Measurements from ENCODE around the gene ANKS1A.

The ANKS1A gene

DNA sequence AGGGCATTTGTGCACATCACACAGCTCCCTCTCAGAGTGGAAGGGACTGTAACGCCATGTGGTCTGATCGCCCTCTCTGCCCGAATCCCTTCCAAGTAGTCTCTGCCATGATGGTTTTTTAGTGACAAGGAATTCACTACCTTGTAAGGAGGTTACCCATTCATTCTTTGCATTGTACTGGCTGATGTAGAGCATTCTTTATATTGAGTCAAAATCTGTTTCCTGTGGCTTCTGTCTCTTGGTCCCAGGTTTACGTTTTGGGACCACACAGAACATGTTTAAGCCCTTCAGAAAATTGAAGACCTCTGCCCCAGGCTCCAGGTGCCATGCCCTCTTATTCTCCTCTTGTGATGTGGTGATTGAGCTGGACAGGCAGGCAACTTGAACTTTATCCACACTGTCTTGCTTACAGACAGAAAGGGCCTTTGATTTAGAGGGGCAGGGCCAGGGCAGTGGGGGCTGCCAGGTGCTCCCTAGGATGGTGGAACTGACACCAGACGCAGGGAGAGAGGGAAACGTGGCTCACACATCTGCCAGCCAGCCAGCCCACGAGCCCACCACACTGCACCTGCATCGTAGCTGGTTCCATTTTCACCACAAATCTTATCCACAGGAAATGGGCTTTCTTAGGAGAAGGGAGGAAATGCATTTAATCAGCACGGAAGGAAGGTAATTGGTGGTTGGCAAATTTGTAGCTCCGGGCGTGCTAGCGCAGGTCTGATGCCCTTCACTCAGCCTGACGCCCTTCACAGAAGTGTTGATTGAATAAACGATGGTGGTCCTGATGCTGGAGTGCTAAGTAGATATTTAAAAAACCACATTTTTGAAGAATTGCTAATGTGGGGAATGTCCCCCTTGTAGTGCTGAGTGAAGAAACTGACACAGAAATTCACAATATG lies 173.9 kb downstream of the ANKS1A start:
- TF ChIP-seq CEBPB (IDR thresholded peaks at IDR 0.05) (no peak), TEAD4 (IDR thresholded peaks at IDR 0.05) (no peak), EP300 (IDR thresholded peaks at IDR 0.05; ENCODE audit: borderline replicate concordance) (no peak), TCF12 (IDR thresholded peaks at IDR 0.05; ENCODE audit: low read depth) (no peak), ZBTB7A (IDR thresholded peaks at IDR 0.05; ENCODE audit: low read depth) (no peak), FOXM1 (IDR thresholded peaks at IDR 0.05; ENCODE audit: borderline replicate concordance, low read depth) (no peak), NFIC (IDR thresholded peaks at IDR 0.05) (no peak), EGR1 (IDR thresholded peaks at IDR 0.05) (no peak), YY1 (IDR thresholded peaks at IDR 0.05; ENCODE audit: low read depth) (no peak), RAD21 (IDR thresholded peaks at IDR 0.05; ENCODE audit: low read depth) (no peak), CREB1 (IDR thresholded peaks at IDR 0.05; ENCODE audit: low read depth) (no peak), TAF1 (IDR thresholded peaks at IDR 0.05; ENCODE audit: low read depth) (no peak)
- TF ChIP-seq, protein P1, sequence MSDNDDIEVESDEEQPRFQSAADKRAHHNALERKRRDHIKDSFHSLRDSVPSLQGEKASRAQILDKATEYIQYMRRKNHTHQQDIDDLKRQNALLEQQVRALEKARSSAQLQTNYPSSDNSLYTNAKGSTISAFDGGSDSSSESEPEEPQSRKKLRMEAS (IDR thresholded peaks at IDR 0.05), result no peak
- TF ChIP-seq, protein P2, sequence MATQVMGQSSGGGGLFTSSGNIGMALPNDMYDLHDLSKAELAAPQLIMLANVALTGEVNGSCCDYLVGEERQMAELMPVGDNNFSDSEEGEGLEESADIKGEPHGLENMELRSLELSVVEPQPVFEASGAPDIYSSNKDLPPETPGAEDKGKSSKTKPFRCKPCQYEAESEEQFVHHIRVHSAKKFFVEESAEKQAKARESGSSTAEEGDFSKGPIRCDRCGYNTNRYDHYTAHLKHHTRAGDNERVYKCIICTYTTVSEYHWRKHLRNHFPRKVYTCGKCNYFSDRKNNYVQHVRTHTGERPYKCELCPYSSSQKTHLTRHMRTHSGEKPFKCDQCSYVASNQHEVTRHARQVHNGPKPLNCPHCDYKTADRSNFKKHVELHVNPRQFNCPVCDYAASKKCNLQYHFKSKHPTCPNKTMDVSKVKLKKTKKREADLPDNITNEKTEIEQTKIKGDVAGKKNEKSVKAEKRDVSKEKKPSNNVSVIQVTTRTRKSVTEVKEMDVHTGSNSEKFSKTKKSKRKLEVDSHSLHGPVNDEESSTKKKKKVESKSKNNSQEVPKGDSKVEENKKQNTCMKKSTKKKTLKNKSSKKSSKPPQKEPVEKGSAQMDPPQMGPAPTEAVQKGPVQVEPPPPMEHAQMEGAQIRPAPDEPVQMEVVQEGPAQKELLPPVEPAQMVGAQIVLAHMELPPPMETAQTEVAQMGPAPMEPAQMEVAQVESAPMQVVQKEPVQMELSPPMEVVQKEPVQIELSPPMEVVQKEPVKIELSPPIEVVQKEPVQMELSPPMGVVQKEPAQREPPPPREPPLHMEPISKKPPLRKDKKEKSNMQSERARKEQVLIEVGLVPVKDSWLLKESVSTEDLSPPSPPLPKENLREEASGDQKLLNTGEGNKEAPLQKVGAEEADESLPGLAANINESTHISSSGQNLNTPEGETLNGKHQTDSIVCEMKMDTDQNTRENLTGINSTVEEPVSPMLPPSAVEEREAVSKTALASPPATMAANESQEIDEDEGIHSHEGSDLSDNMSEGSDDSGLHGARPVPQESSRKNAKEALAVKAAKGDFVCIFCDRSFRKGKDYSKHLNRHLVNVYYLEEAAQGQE (IDR thresholded peaks at IDR 0.05; ENCODE audit: low read depth), result no peak
- TF ChIP-seq, protein P3, sequence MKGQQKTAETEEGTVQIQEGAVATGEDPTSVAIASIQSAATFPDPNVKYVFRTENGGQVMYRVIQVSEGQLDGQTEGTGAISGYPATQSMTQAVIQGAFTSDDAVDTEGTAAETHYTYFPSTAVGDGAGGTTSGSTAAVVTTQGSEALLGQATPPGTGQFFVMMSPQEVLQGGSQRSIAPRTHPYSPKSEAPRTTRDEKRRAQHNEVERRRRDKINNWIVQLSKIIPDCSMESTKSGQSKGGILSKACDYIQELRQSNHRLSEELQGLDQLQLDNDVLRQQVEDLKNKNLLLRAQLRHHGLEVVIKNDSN (IDR thresholded peaks at IDR 0.05), result no peak

DNA sequence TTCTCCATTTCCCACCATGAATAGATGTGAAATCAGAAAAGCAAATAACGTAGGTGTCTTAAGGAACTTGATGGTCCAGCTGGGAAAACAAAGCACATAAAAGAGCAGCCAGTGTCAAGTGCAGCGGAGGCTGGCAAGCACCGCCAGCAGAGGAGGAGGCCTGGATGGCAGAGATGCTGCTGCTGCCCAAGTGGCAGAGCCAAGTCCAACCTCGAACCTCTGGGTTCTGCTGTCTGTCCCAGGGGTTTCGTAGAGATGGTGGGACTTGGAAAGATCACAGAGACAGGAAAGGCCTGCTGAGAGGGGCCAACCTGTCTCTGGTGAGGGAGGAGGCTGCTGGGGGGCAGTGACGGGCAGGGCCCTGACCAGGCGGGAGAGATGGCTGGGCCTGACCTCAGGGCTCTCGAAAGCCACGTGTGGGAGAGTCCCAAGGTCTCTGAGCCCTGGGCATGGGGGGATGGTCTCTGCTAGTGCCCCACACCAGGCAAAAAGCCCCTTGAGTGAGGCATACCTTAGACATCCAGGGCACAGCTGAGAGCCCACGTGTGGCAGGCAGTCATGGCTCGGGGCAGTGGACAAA lies 174.7 kb downstream of the ANKS1A start:
- no peak for TF ChIP-seq CEBPB (IDR thresholded peaks at IDR 0.05)
- no peak for TF ChIP-seq TAF1 (IDR thresholded peaks at IDR 0.05; ENCODE audit: low read depth)
- TF ChIP-seq YY1 (IDR thresholded peaks at IDR 0.05; ENCODE audit: low read depth), result no peak
- TF ChIP-seq EGR1 (IDR thresholded peaks at IDR 0.05), result no peak

DNA sequence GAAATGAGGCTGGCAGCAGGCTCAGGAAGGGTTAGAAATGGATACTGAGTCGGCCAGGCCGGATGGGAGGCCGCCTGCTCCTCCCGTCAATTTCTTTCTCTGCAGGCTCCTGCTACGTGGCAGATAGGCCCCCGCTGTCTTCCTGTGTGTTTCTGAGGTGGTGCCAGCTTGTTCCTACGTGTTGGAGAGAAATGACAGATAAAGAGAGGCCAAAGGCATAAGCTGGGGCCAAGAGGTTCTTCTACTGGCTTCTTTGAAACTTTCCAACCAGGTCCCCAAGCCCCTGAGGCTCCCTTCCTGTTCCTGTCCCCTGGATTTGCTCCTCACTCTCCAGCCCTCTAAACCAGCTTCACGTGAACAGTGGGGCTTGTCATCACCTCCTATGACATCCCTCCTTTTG lies 175.2 kb downstream of the ANKS1A start:
- TF ChIP-seq EGR1 (IDR thresholded peaks at IDR 0.05) (no peak), TCF12 (IDR thresholded peaks at IDR 0.05; ENCODE audit: low read depth) (no peak), ZBTB7A (IDR thresholded peaks at IDR 0.05; ENCODE audit: low read depth) (no peak), TAF1 (IDR thresholded peaks at IDR 0.05; ENCODE audit: low read depth) (no peak), RAD21 (IDR thresholded peaks at IDR 0.05; ENCODE audit: low read depth) (no peak), FOXM1 (IDR thresholded peaks at IDR 0.05; ENCODE audit: borderline replicate concordance, low read depth) (no peak), NFIC (IDR thresholded peaks at IDR 0.05) (no peak), CEBPB (IDR thresholded peaks at IDR 0.05) (no peak), YY1 (IDR thresholded peaks at IDR 0.05; ENCODE audit: low read depth) (no peak), CREB1 (IDR thresholded peaks at IDR 0.05; ENCODE audit: low read depth) (no peak), TEAD4 (IDR thresholded peaks at IDR 0.05) (no peak), EP300 (IDR thresholded peaks at IDR 0.05; ENCODE audit: borderline replicate concordance) (no peak)
- TF ChIP-seq, protein P2 (IDR thresholded peaks at IDR 0.05; ENCODE audit: low read depth), result no peak
- TF ChIP-seq, protein P3 (IDR thresholded peaks at IDR 0.05), result no peak
- TF ChIP-seq, protein P1 (IDR thresholded peaks at IDR 0.05), result no peak

DNA sequence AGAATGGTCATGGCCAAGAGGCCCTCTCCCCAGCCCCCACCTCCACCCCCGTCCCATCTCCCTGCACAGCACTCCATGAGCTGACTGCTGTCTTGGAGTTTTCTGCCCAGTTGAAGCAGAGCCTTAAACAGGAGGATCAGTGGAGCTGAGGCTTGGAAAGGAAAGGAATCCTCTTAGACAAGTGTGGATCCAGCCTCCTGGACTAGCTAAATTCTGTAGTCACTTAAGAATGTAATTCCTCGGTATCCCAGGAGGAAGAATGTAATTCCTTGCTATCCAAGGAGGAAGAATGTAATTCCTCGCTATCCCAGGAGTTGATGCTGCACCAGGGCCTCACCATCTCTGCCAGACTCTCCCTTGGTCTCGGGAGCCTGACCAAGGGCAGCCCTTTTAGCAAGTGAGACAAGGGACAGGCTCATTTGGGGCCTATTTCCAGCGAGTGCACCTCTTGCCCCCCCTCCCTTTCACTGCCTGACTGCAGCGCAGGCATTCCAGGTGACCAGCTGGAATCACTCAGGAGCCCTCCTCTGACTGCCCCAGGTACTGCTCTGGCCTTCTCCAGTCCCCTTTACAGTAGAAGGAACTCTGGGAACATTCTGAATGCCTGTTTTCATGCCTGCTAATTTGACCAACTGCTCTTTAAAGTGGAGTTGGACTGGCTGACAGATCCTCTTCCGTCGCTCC lies 175.8 kb downstream of the ANKS1A start:
- TF ChIP-seq CEBPB (IDR thresholded peaks at IDR 0.05), result no peak
- no peak for TF ChIP-seq TCF12 (IDR thresholded peaks at IDR 0.05; ENCODE audit: low read depth)
- no peak for TF ChIP-seq FOXM1 (IDR thresholded peaks at IDR 0.05; ENCODE audit: borderline replicate concordance, low read depth)
- TF ChIP-seq, protein P3 (IDR thresholded peaks at IDR 0.05), result no peak
- TF ChIP-seq CREB1 (IDR thresholded peaks at IDR 0.05; ENCODE audit: low read depth), result no peak
- TF ChIP-seq, protein P1 (IDR thresholded peaks at IDR 0.05), result no peak
- no peak for TF ChIP-seq RAD21 (IDR thresholded peaks at IDR 0.05; ENCODE audit: low read depth)
- TF ChIP-seq TAF1 (IDR thresholded peaks at IDR 0.05; ENCODE audit: low read depth), result no peak
- no peak for TF ChIP-seq NFIC (IDR thresholded peaks at IDR 0.05)
- TF ChIP-seq ZBTB7A (IDR thresholded peaks at IDR 0.05; ENCODE audit: low read depth), result no peak
- no peak for TF ChIP-seq YY1 (IDR thresholded peaks at IDR 0.05; ENCODE audit: low read depth)
- TF ChIP-seq TEAD4 (IDR thresholded peaks at IDR 0.05), result no peak
- TF ChIP-seq EP300 (IDR thresholded peaks at IDR 0.05; ENCODE audit: borderline replicate concordance), result no peak
- TF ChIP-seq, protein P2 (IDR thresholded peaks at IDR 0.05; ENCODE audit: low read depth), result no peak
- no peak for TF ChIP-seq EGR1 (IDR thresholded peaks at IDR 0.05)
